Gastrocnemius medialis (tissue), 4 donors: ENCODE measurements around the gene PTCHD4. TPM values are rescaled to one million over a fixed set of nuclear protein-coding genes. Genes with fewer than 3 reads are reported as not detected.

Experiments
- ATAC-seq, 2 donors: fragments of 150-250 bp; one replicate each; pipeline ENCODE4 v1.9.1; 2016
- DNase-seq, 2 donors: peaks; one replicate each; pipeline ENCODE4 v3.0.0-alpha.2; 2019
- H3K27ac ChIP-seq, 4 donors: fragments of 200-600 bp; sonication (generic); 1 replicate in 1 of 4; 2 replicates in 3 of 4; pipeline ENCODE4 v1.5.1; 2016 to 2018; ENCODE audit warnings: mild to moderate bottlenecking in 2 of 4, moderate library complexity in 1 of 4
- H3K27me3 ChIP-seq, 3 donors: fragments of 200-600 bp; sonication (generic) in 2 of 3; 1 replicate in 1 of 3; 2 replicates in 2 of 3; pipeline versions ENCODE4 v1.5.1 to v1.6.0; 2016 to 2019; ENCODE audit warnings: mild to moderate bottlenecking in 1 of 3, moderate library complexity in 1 of 3
- H3K36me3 ChIP-seq, 2 donors: fragments of 200-600 bp; sonication (generic) in 1 of 2; one replicate each; pipeline ENCODE4 v1.5.1; 2017 to 2018
- H3K4me1 ChIP-seq, 2 donors: fragments of 200-600 bp; sonication (generic) in 1 of 2; one replicate each; pipeline ENCODE4 v1.5.1; 2016 to 2017; ENCODE audit warnings: mild to moderate bottlenecking in 2 of 2
- H3K4me3 ChIP-seq, 4 donors: fragments of 200-600 bp; sonication (generic) in 3 of 4; 1 replicate in 1 of 4; 2 replicates in 3 of 4; pipeline ENCODE4 v1.5.1; 2016 to 2019; ENCODE audit warnings: mild to moderate bottlenecking in 2 of 4
- H3K9me3 ChIP-seq, 3 donors: fragments of 200-600 bp; sonication (generic) in 2 of 3; 1 replicate in 1 of 3; 2 replicates in 2 of 3; pipeline ENCODE4 v1.5.1; 2016 to 2019
- POLR2A ChIP-seq, 2 donors: fragments of 450-650 bp; IDR thresholded peaks; one replicate each; pipeline ENCODE4 v1.6.1; 2017; ENCODE audit warnings: antibody characterized with exemption in 2 of 2, mild to moderate bottlenecking in 2 of 2, moderate library complexity in 2 of 2
- in situ Hi-C, 4 donors: fragments of 200-750 bp; cut with MboI; loops; one replicate each; pipeline versions ENCODE4 v1.15.0 to v1.8.0; 2017; ENCODE audit warnings: low sequenced_read_pairs in 4 of 4
- intact Hi-C: fragments of 100-400 bp; cut with DNase I; formaldehyde crosslinking; loops from one replicate; pipeline ENCODE4 v1.15.1; 2023; ENCODE audit warnings: low total_unique reads
- total RNA-seq, 4 donors: library from RNA; depleted of rRNA; stranded (reverse); fragments of >200 nt; gene quantifications; one replicate each; pipeline versions ENCODE4 v1.1.0 to v1.2.3, GENCODE V29; 2016
- TF ChIP-seq, protein P1 (sequence below), 5 experiments: fragments of 450-650 bp in 3 of 5; fragments of 200-600 bp in 2 of 5; sonication (generic) in 2 of 5; IDR thresholded peaks in 4 of 5; conservative IDR thresholded peaks in 1 of 5; 1 replicate in 4 of 5; 2 replicates in 1 of 5; pipeline ENCODE4 v1.5.1; 2016 to 2019; ENCODE audit warnings: antibody characterized with exemption in 5 of 5, mild to moderate bottlenecking in 3 of 5, moderate library complexity in 3 of 5

The PTCHD4 gene
- total RNA-seq = under 1 TPM in 2 of 4 donors, not detected in 2; 0.15 to 0.20 TPM

DNA sequence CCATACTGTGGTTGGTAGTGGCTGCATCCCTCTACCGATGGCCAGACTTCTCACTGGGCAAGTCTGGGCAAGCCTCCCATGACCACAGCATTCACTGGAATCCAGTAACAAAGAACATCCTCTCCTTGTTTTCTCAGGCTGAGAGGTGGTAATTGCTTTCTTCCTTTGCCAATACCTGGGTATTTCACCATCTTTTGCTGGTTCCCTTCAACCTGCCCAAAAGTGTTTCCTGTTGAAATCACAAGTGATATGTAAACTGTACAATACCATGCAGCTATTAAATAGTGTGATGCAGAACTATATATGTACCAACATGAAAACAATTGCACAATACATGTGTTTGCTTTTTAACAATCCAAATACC is at the start of gene PTCHD4:
PTCHD4 (minus strand) TSS at position 55 of the 364 bp plus-strand sequence. CDS start 42,240 bp downstream, outside the sequence.
- H3K9me3 ChIP-seq = no peaks in the 10 kb centered on the region
- TF ChIP-seq, protein P1, sequence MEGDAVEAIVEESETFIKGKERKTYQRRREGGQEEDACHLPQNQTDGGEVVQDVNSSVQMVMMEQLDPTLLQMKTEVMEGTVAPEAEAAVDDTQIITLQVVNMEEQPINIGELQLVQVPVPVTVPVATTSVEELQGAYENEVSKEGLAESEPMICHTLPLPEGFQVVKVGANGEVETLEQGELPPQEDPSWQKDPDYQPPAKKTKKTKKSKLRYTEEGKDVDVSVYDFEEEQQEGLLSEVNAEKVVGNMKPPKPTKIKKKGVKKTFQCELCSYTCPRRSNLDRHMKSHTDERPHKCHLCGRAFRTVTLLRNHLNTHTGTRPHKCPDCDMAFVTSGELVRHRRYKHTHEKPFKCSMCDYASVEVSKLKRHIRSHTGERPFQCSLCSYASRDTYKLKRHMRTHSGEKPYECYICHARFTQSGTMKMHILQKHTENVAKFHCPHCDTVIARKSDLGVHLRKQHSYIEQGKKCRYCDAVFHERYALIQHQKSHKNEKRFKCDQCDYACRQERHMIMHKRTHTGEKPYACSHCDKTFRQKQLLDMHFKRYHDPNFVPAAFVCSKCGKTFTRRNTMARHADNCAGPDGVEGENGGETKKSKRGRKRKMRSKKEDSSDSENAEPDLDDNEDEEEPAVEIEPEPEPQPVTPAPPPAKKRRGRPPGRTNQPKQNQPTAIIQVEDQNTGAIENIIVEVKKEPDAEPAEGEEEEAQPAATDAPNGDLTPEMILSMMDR (IDR thresholded peaks at IDR 0.05 in 4 of 5, conservative IDR thresholded peaks at IDR 0.05 in 1 of 5) = no peak
- TF ChIP-seq POLR2A (IDR thresholded peaks at IDR 0.05) = no peak
- ATAC-seq = peak in 1 of 2 donors; percentile 49
- no peaks in the 10 kb centered on the region for H3K4me1 ChIP-seq
- H3K36me3 ChIP-seq = no peaks in the 10 kb centered on the region
- DNase-seq = no peak
- intact Hi-C loops (no loop called here), in situ Hi-C loops (no loop called here)
- peak within 1 kb of the TSS in 1 of 4 donors; percentile 22 for H3K27ac ChIP-seq
- H3K27me3 ChIP-seq = no peaks in the 10 kb centered on the region
- H3K4me3 ChIP-seq = peak within 1 kb of the TSS in 3 of 4 donors; percentile 5 to 18 (median 6)

DNA sequence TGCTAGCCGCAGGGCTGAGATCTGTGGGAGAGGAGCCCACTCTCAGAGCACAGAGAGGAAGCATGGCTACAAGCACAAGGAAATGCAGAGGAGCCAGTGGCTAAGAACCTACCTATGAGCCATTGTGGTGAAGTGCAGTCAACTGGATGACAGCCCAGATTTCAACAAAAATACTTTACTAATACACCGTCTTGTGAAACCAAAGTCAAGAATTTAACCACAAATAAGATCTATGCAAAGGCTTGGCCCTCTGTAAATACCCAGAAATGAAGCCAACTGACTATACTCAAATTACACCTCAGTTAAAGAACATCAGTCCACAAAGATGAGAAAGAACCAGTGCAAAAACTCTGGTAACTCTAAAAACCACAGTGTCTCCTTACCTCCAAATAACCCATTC is 40.1 kb upstream of the PTCHD4 start:
- no peak for ATAC-seq
- no peak for DNase-seq
- no peak for TF ChIP-seq POLR2A (IDR thresholded peaks at IDR 0.05)
- TF ChIP-seq, protein P1 (IDR thresholded peaks at IDR 0.05 in 4 of 5, conservative IDR thresholded peaks at IDR 0.05 in 1 of 5) = no peak
- in situ Hi-C loops = no loop called here
- Histone ChIP-seq H3K27me3 (no peaks in the 10 kb centered on the region), H3K4me1 (no peaks in the 10 kb centered on the region), H3K36me3 (no peaks in the 10 kb centered on the region), H3K4me3 (no peak overlapping the region), H3K9me3 (no peaks in the 10 kb centered on the region), H3K27ac (no peak overlapping the region)
- intact Hi-C loops = no loop called here

DNA sequence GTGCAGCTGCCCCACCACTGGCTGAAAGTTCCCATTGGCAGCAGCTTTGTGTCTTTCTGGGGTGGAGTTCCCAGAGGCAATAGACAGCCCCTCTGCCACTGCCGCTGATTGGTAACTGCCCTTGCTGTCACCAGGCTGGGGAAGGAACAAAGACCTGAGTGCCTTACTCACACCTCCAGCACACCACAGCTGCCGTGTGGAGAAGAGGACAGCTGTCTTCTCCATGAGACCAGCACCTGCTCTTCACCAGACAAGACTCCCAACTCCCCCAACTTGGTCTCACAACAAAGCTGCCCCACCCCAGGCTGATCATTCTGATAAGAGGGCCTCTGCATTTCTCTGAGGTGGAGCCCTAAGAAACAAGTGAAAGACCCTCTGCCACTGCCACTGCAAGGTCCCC is 39.7 kb upstream of the PTCHD4 start:
- in situ Hi-C loops = no loop called here

DNA sequence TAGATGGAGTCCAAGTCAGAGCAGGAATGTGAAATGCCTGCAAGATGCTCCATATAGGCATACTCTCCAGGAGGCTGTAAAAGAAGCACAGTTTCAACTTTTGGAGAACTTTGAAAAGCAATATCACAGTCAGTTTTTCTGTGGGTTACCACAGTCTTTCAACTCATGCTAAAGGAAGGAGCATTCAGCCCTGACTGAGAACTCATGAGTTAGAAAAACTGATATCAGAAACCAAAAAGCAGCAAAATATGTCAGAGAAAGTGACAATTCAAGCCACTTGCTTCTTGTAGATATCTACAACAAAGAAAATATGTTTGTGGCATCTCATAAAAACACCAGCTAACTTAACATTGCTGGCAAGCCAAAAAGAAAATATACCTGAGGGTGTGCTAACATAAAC is 36.1 kb upstream of the PTCHD4 start:
- intact Hi-C loops = no loop called here
- TF ChIP-seq, protein P1 (IDR thresholded peaks at IDR 0.05 in 4 of 5, conservative IDR thresholded peaks at IDR 0.05 in 1 of 5) = no peak
- TF ChIP-seq POLR2A (IDR thresholded peaks at IDR 0.05) = no peak
- in situ Hi-C loops = no loop called here

More for the DNA sequence above, 39.7 kb upstream of the PTCHD4 start:
- H3K27ac ChIP-seq = no peak overlapping the region
- H3K4me3 ChIP-seq = no peak overlapping the region
- DNase-seq (no peak), ATAC-seq (no peak)
- TF ChIP-seq, protein P1 (IDR thresholded peaks at IDR 0.05 in 4 of 5, conservative IDR thresholded peaks at IDR 0.05 in 1 of 5) = no peak
- no peaks in the 10 kb centered on the region for H3K9me3 ChIP-seq
- no peaks in the 10 kb centered on the region for H3K27me3 ChIP-seq
- intact Hi-C loops = no loop called here
- H3K36me3 ChIP-seq = no peaks in the 10 kb centered on the region
- H3K4me1 ChIP-seq = no peaks in the 10 kb centered on the region

DNA sequence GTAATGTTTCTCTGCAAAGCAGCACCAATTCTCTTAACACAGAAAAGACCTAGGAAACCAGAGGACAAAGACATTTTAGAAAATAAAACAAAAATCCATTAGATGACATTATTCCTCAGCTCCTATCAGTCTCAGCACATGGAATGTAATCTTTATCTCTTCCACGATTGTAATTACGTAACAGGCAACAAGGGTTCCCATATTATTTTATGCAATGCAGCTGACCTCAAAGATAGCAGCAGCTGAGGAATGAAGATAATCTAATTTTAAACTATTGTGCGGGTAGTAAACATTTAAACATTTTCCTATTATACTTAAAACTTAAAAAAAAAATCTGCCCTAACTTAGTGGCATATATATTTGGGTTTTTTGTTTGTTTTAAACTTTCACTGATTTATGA is 33.0 kb upstream of the PTCHD4 start:
- H3K9me3 ChIP-seq = no peaks in the 10 kb centered on the region
- no peaks in the 10 kb centered on the region for H3K4me1 ChIP-seq
- no peak overlapping the region for H3K4me3 ChIP-seq
- no peak for ATAC-seq
- no peaks in the 10 kb centered on the region for H3K27me3 ChIP-seq
- in situ Hi-C loops = no loop called here
- TF ChIP-seq, protein P1 (IDR thresholded peaks at IDR 0.05 in 4 of 5, conservative IDR thresholded peaks at IDR 0.05 in 1 of 5) = no peak
- no peak for TF ChIP-seq POLR2A (IDR thresholded peaks at IDR 0.05)
- H3K27ac ChIP-seq = no peak overlapping the region
- intact Hi-C loops = no loop called here
- no peaks in the 10 kb centered on the region for H3K36me3 ChIP-seq
- DNase-seq = no peak

More for the DNA sequence above, 36.1 kb upstream of the PTCHD4 start:
- Histone ChIP-seq H3K4me1 (no peaks in the 10 kb centered on the region), H3K36me3 (no peaks in the 10 kb centered on the region), H3K27me3 (no peaks in the 10 kb centered on the region), H3K4me3 (no peak overlapping the region), H3K27ac (no peak overlapping the region), H3K9me3 (no peaks in the 10 kb centered on the region)
- ATAC-seq (no peak), DNase-seq (no peak)
